Epithelial cell of proximal tubule (primary cell): ENCODE data around the gene ACTN2. TPM values are rescaled to one million over a fixed set of nuclear protein-coding genes. Genes with fewer than 3 reads are reported as not detected.
A peak's percentile ranks its signal among the peaks of the same experiment; 100 is the strongest.

Source experiments
- DNase-seq: peaks from one replicate; pipeline ENCODE4 v3.0.0-alpha.2; 2011; ENCODE audit warnings: low read depth
- H3K4me3 ChIP-seq: 2 replicates; pipeline ENCODE4 v1.5.1; 2011; ENCODE audit warnings: low read depth, mild to moderate bottlenecking, low read length
- total RNA-seq: library from RNA; depleted of rRNA; stranded (reverse); fragments of >200 nt; gene quantifications from 2 replicates; pipeline ENCODE4 v1.2.3, GENCODE V29; 2015
- TF ChIP-seq, protein P1 (sequence below): conservative IDR thresholded peaks from 2 replicates; pipeline ENCODE4 v1.5.1; 2012; ENCODE audit warnings: low read depth, mild to moderate bottlenecking, low read length

The ACTN2 gene
- 0.07 and 0.52 TPM in 2 replicates for total RNA-seq

DNA sequence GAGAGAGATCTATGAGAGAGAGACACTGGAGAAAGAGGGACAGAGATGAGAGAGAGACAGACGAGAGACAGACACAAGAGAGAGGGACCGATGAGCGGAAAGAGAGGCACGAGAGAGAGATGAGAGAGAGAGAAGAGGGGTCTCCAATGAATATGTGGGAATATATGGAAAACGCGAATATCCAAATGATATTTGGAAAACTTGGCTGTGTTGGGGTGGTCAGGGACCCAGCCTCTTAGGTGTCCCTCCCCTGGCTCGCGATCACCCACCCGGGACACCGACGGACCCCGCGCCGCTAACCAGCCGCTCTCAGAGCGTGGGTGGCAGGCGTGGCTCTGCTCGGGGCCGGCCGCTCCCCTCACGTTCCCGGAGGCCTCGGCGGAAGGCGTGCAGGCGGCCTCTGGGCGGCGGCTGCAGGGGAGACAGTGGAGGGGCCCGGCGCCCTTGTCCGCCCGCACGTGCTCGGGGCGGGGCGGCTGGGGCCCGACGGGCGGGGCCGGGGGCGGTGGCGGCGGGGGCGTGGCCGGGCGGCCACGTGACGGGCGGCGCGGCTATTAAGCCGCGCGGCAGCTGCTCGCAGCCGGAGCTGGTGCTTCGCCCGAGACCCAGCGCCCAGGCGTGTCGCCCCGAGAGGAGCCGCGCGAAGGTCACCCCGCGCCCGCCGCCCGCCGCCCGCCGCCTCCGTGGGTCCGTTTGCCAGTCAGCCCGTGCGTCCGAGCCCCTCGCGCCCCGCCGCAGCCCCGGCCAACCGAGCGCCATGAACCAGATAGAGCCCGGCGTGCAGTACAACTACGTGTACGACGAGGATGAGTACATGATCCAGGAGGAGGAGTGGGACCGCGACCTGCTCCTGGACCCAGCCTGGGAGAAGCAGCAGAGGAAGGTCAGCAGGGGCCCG is at the start of gene ACTN2:
Gene ACTN2 (plus strand): TSS at position 583 of the 898 bp plus-strand sequence. CDS start 175 bp downstream, at position 758.
- peak within 1 kb of the TSS; percentile 58 for H3K4me3 ChIP-seq
- no peak for DNase-seq
- TF ChIP-seq, protein P1, sequence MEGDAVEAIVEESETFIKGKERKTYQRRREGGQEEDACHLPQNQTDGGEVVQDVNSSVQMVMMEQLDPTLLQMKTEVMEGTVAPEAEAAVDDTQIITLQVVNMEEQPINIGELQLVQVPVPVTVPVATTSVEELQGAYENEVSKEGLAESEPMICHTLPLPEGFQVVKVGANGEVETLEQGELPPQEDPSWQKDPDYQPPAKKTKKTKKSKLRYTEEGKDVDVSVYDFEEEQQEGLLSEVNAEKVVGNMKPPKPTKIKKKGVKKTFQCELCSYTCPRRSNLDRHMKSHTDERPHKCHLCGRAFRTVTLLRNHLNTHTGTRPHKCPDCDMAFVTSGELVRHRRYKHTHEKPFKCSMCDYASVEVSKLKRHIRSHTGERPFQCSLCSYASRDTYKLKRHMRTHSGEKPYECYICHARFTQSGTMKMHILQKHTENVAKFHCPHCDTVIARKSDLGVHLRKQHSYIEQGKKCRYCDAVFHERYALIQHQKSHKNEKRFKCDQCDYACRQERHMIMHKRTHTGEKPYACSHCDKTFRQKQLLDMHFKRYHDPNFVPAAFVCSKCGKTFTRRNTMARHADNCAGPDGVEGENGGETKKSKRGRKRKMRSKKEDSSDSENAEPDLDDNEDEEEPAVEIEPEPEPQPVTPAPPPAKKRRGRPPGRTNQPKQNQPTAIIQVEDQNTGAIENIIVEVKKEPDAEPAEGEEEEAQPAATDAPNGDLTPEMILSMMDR: no peak

DNA sequence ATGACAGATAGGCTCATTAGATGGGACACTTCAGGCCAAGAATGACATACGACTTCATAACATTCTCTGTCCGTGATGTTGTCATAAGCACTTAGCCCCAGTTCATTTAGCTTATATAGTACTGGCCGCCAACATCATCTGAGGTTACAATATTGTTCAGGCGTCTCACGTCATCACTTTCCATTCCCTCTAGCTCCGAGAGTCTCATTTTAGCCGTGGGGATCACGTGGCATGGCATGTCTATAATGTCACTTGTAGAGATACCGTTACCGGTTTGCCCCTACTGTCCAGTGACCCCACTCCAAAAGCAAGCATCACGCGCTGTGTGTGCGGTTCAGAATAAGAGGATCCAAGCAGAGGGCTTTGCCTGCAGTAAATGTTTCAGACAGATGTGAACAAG is 47.4 kb upstream of the ACTN2 start:
- no peak overlapping the region for H3K4me3 ChIP-seq
- TF ChIP-seq, protein P1: no peak
- DNase-seq: no peak

DNA sequence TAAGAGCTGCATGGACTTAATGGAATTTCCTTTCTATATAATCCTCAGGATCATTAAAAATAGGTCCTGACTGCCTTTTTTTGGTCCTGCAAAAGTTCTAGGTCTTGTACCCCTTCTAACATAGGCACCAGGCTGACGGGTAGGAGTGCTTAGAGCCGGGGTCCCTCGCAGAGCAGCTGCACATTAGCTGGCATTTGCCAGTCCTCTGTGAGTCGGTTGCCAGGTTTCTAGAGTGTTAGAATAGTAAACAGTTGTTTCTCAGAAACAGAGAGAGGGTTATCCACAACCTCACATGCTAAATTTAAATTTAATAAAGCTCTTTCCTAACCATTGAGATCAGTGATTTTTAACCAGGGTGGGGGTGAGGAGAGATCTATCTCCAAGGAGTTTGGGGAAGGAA is 46.6 kb upstream of the ACTN2 start:
- TF ChIP-seq, protein P1: no peak
- no peak overlapping the region for H3K4me3 ChIP-seq
- no peak for DNase-seq

DNA sequence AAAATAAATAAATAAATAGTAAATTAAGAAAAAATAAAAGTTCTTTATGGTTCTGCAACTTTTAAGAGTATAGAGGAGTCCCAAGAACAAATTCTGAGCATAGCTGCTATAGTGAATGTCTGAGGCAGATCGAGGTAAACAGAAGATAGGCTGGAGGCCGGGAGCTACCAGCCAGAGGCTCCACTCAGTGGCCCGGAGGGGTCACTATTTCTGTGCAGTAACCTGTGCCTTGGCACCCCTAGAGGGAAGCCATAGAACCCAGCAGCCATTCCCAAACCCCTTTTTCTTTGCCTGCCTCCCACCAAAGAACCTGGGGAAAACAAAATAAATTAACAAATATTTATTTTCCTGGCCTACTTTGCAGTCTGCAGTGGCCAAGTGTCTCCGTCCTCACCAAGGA is 43.5 kb upstream of the ACTN2 start:
- TF ChIP-seq, protein P1: no peak
- no peak overlapping the region for H3K4me3 ChIP-seq
- no peak for DNase-seq

DNA sequence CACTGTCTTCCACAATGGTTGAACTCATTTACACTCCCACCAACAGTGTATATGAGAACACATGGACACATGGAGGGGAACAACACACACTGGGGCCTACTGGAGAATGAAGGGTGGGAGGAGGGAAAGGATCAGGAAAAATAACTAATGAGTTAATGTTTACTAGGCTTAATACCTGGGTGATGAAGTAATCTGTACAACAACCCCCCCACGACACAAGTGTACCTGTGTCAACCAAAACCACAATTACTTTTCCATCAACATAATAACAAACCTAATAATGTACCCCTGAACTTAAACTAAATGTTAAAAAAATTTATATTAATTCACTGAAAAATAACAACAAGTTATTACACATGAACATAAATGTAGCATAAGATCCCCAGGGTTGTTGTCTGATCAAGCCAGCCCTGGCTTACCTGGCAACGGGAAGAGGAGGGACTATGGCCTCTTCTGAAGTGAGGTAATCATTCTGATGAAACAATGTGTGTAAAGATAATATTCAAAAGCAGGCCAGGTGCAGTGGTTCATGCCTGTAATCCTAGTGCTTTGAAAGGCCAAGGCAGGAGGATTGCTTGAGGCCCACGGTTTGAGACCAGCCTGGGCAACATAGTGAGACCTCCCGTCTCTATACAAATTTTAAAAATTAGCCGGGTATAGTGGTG is 41.2 kb upstream of the ACTN2 start:
- DNase-seq: no peak
- H3K4me3 ChIP-seq: no peak overlapping the region
- TF ChIP-seq, protein P1: no peak

DNA sequence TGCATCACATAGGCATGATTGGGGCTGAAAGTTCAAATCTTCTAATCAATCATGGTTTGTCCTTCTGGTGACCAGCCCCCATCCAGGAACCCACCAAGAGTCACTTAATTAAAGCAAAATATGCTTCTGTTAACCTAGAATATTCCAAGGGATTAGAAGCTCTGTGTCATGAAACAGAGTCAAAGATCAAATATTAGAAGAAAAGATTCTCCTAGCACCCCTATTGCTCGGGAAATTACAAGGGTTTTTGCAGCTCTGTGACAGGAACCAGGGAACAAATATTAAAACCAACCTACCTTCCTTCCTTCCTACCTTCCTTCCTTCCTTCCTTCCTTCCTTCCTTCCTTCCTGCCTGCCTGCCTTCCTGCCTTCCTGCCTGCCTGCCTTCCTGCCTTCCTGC is 31.8 kb upstream of the ACTN2 start:
- DNase-seq: no peak
- no peak overlapping the region for H3K4me3 ChIP-seq
- TF ChIP-seq, protein P1: no peak
